Lung (tissue), 12 donors: Measurements from ENCODE around the gene CNTRL. TPM values are rescaled to one million over a fixed set of nuclear protein-coding genes. Genes with fewer than 3 reads are reported as not detected.
A peak's percentile ranks its signal among the peaks of the same experiment; 100 is the strongest.
"Not testable (repeated sequence)": the region's sequence is repeated elsewhere in the genome, so short reads cannot be mapped to it uniquely, and the experiment has no call there.

Experiments
- ATAC-seq: fragments of 200-7000 bp; cut with Tn5 transposase; one replicate; pipeline ENCODE4 v1.9.1; 2020; ENCODE audit warnings: moderate number of reproducible peaks; ENCODE audit not compliant: insufficient read depth, low FRiP score
- DNase-seq, 3 donors: peaks; one replicate each; pipeline ENCODE4 v3.0.0-alpha.2; 2013 to 2017
- H3K27ac ChIP-seq, 2 donors: one replicate each; pipeline ENCODE4 v1.5.1; 2013; ENCODE audit warnings: mild to moderate bottlenecking in 2 of 2, moderate library complexity in 2 of 2, control low read depth in 1 of 2, inconsistent platforms in 1 of 2, low read depth in 1 of 2, low read length in 1 of 2
- H3K27me3 ChIP-seq, 3 donors: one replicate each; pipeline ENCODE4 v1.5.1; 2013; ENCODE audit warnings: low read length in 2 of 3; ENCODE audit not compliant: control insufficient read depth in 3 of 3, insufficient read depth in 3 of 3
- H3K36me3 ChIP-seq, 4 donors: one replicate each; pipeline ENCODE4 v1.5.1; 2013; ENCODE audit warnings: low read length in 4 of 4, mild to moderate bottlenecking in 1 of 4, moderate library complexity in 1 of 4; ENCODE audit not compliant: control insufficient read depth in 4 of 4, insufficient read depth in 4 of 4
- H3K4me1 ChIP-seq, 5 donors: one replicate each; pipeline ENCODE4 v1.5.1; 2013; ENCODE audit warnings: low read length in 5 of 5, mild to moderate bottlenecking in 2 of 5, moderate library complexity in 1 of 5; ENCODE audit not compliant: control insufficient read depth in 5 of 5, insufficient read depth in 5 of 5
- H3K4me3 ChIP-seq: one replicate; pipeline ENCODE4 v1.5.1; 2013; ENCODE audit warnings: mild to moderate bottlenecking, control low read depth, moderate library complexity
- H3K9ac ChIP-seq, 2 donors: one replicate each; pipeline ENCODE4 v1.5.1; 2013; ENCODE audit warnings: low read length in 2 of 2, control low read depth in 1 of 2; ENCODE audit not compliant: insufficient read depth in 1 of 2
- H3K9me3 ChIP-seq, 4 donors: one replicate each; pipeline ENCODE4 v1.5.1; 2013; ENCODE audit warnings: low read length in 3 of 4, mild to moderate bottlenecking in 1 of 4, moderate library complexity in 1 of 4; ENCODE audit not compliant: control insufficient read depth in 4 of 4, insufficient read depth in 3 of 4
- CTCF ChIP-seq: IDR thresholded peaks from 2 replicates; pipeline ENCODE4 v1.5.1; 2012; ENCODE audit warnings: mild to moderate bottlenecking; ENCODE audit errors: control extremely low read depth, extremely low read depth
- WGBS, 2 donors: extraction: QIAGEN DNeasy Blood & Tissue Kit; methylation state at CpG; one replicate each; pipeline ENCODE4 v1.1.7; 2013; 5-methylcytosine and 5-hydroxymethylcytosine counted together
- polyA plus RNA-seq, 2 donors: library from polyadenylated mRNA; stranded (reverse); fragments of 200-250 nt; gene quantifications; one replicate each; pipeline ENCODE4 v1.2.1, GENCODE V29; 2013
- total RNA-seq, 2 donors: library from RNA; depleted of rRNA in 1 of 2; stranded (reverse); fragments of >200 nt in 1 of 2; gene quantifications; one replicate each; pipeline ENCODE4 v1.2.1, GENCODE V29; 2014 to 2021
- donor health status: control.
- donor health status: control.
- donor health status: Bipolar disorder and iron deficiency.
- donor health status: healthy.
- donor health status: DM: yes; HTN: yes; CAD: no.

Gene CNTRL
- total and polyA plus RNA-seq, 4 donors, result 9.5 to 42.9 (median 18.3) TPM

GRCh38 chr9:121095057-121095456 is 20.3 kb downstream of the CNTRL start:
- TF ChIP-seq CTCF, result no peak
- H3K36me3 ChIP-seq, result peaks cover 3 to 15% (median 7%) of the 10 kb centered on the region in 4 donors
- ATAC-seq (no peak), DNase-seq (no peak)
- H3K27me3 ChIP-seq, result no peaks in the 10 kb centered on the region
- no peak overlapping the region for H3K9ac ChIP-seq
- H3K9me3 ChIP-seq, result no peaks in the 10 kb centered on the region
- no peak overlapping the region for H3K4me3 ChIP-seq
- no peaks in the 10 kb centered on the region for H3K4me1 ChIP-seq
- H3K27ac ChIP-seq, result no peak overlapping the region

DNA sequence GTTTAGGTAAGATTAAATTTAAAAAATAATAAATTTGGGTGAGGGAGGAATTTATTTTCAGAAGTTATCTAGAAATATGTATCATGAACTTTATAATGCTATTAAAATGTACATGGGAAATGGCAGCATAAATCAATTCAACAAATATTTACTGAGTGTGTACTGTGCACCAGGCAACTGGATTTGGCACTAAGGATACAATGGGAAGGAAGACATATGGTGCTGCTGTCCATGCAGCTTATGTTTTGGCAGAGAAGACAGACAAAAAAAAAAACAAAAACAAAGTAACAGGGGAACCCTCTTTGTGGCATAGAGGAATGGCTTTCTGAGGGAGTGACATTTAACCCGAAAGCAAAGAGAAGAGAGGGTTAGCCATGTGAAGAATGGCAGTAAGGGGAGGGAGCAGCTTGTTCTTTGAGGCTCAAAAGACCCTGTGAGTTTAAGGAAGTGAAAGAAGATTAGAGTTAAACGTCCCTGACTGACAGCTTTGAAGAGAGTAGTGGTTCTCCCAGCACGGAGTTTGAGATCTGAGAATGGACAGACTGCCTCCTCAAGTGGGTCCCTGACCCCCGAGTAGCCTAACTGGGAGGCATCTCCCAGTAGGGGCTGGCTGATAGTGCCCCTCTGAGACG is 23.9 kb downstream of the CNTRL start:
- no peaks in the 10 kb centered on the region for H3K27me3 ChIP-seq
- peaks cover 0 to 12% (median 3%) of the 10 kb centered on the region in 4 donors for H3K36me3 ChIP-seq
- H3K4me1 ChIP-seq, result no peaks in the 10 kb centered on the region
- ATAC-seq (no peak), DNase-seq (no peak)
- no peak for TF ChIP-seq CTCF
- WGBS, 2 donors, result 81 to 83% methylated on average over 5 of the region's 5 CpGs
- no peaks in the 10 kb centered on the region for H3K9me3 ChIP-seq
- no peak overlapping the region for H3K27ac ChIP-seq
- H3K9ac ChIP-seq, result no peak overlapping the region
- H3K4me3 ChIP-seq, result no peak overlapping the region

- H3K27ac ChIP-seq, H3K9me3 ChIP-seq, DNase-seq, H3K27me3 ChIP-seq, H3K36me3 ChIP-seq, H3K4me3 ChIP-seq, H3K4me1 ChIP-seq, H3K9ac ChIP-seq, ATAC-seq: not testable (repeated sequence)
- WGBS, 2 donors, result 96 to 99% methylated on average over 5 of the region's 5 CpGs
Measured at GRCh38 chr9:121104054-121104453, 29.3 kb downstream of the CNTRL start.

- no peaks in the 10 kb centered on the region for H3K9me3 ChIP-seq
- DNase-seq, result no peak
- H3K4me3 ChIP-seq, result no peak overlapping the region
Measured at GRCh38 chr9:121105531-121105930, 30.8 kb downstream of the CNTRL start.

More at GRCh38 chr9:121105531-121105930, 30.8 kb downstream of the CNTRL start:
- TF ChIP-seq CTCF, result no peak
- peaks cover 0 to 7% (median 0%) of the 10 kb centered on the region in 5 donors for H3K4me1 ChIP-seq
- WGBS, 2 donors, result 29 to 51% methylated on average over 2 of the region's 2 CpGs
- H3K36me3 ChIP-seq, result peaks cover 0 to 3% (median 1%) of the 10 kb centered on the region in 4 donors
- H3K9ac ChIP-seq, result no peak overlapping the region
- peak; percentile 47 for ATAC-seq
- H3K27me3 ChIP-seq, result no peaks in the 10 kb centered on the region
- H3K27ac ChIP-seq, result no peak overlapping the region
